Endothelial cell (in vitro differentiated cells): Measurements from ENCODE around the gene PDE6H. TPM values are rescaled to one million over a fixed set of nuclear protein-coding genes. Genes with fewer than 3 reads are reported as not detected.

ENCODE experiments used
- DNase-seq: peaks from one replicate; pipeline ENCODE4 v3.0.0; 2021; ENCODE audit warnings: low spot score
- H3K27ac Mint-ChIP-seq: one replicate; pipeline ENCODE4 v1.8.0; 2021; ENCODE audit warnings: mixed read lengths, inconsistent platforms; ENCODE audit not compliant: unreplicated experiment
- H3K27me3 Mint-ChIP-seq: one replicate; pipeline ENCODE4 v1.8.0; 2021; ENCODE audit warnings: mild to moderate bottlenecking, moderate library complexity, mixed read lengths, inconsistent platforms; ENCODE audit not compliant: unreplicated experiment
- H3K36me3 Mint-ChIP-seq: one replicate; pipeline ENCODE4 v1.8.0; 2021; ENCODE audit warnings: mild to moderate bottlenecking, low read depth, mixed read lengths, inconsistent platforms; ENCODE audit not compliant: unreplicated experiment
- H3K4me1 Mint-ChIP-seq: one replicate; pipeline ENCODE4 v1.8.0; 2021; ENCODE audit warnings: mild to moderate bottlenecking, mixed read lengths, inconsistent platforms; ENCODE audit not compliant: unreplicated experiment
- H3K4me3 Mint-ChIP-seq: one replicate; pipeline ENCODE4 v1.8.0; 2021; ENCODE audit warnings: mild to moderate bottlenecking, mixed read lengths, inconsistent platforms; ENCODE audit not compliant: unreplicated experiment
- H3K9me3 Mint-ChIP-seq: one replicate; pipeline ENCODE4 v1.8.0; 2021; ENCODE audit warnings: mixed read lengths, inconsistent platforms; ENCODE audit not compliant: unreplicated experiment
- CTCF ChIP-seq: fragments of 200-600 bp; sonication (generic); IDR thresholded peaks from one replicate; pipeline ENCODE4 v1.5.0; 2021; ENCODE audit warnings: antibody characterized with exemption; ENCODE audit not compliant: unreplicated experiment
- total RNA-seq: library from RNA; stranded (reverse); fragmentation: NEBNext Ultra II Directional; extraction: Animal tissue kit (Norgen Biotek cat#: 25700); gene quantifications from one replicate; pipeline ENCODE4 v1.2.1, GENCODE V29; 2021; ENCODE audit not compliant: unreplicated experiment

Gene PDE6H
- total RNA-seq, 1 donor from 2014 or later: not detected

- no peak overlapping the region for H3K27ac Mint-ChIP-seq
- no peak for DNase-seq
- H3K36me3 Mint-ChIP-seq: no peaks in the 10 kb centered on the region
- H3K9me3 Mint-ChIP-seq: no peaks in the 10 kb centered on the region
- TF ChIP-seq CTCF: no peak
- H3K4me3 Mint-ChIP-seq: no peak overlapping the region
- no peaks in the 10 kb centered on the region for H3K27me3 Mint-ChIP-seq
- H3K4me1 Mint-ChIP-seq: no peaks in the 10 kb centered on the region
Measured at GRCh38 chr12:14989790-14990189, 16.9 kb downstream of the PDE6H start.

- no peaks in the 10 kb centered on the region for H3K4me1 Mint-ChIP-seq
- TF ChIP-seq CTCF: no peak
- DNase-seq: no peak
- H3K27ac Mint-ChIP-seq: no peak overlapping the region
- no peaks in the 10 kb centered on the region for H3K9me3 Mint-ChIP-seq
- no peaks in the 10 kb centered on the region for H3K36me3 Mint-ChIP-seq
- no peaks in the 10 kb centered on the region for H3K27me3 Mint-ChIP-seq
- H3K4me3 Mint-ChIP-seq: no peak overlapping the region
Measured at GRCh38 chr12:14991069-14991468, 18.2 kb downstream of the PDE6H start.

- H3K27ac Mint-ChIP-seq: no peak overlapping the region
Measured at GRCh38 chr12:14992673-14993072, 19.8 kb downstream of the PDE6H start.

GRCh38 chr12:14993117-14993516 lies 20.3 kb downstream of the PDE6H start:
- Mint-ChIP-seq H3K4me1 (no peaks in the 10 kb centered on the region), H3K9me3 (no peaks in the 10 kb centered on the region), H3K27ac (no peak overlapping the region), H3K4me3 (no peak overlapping the region), H3K27me3 (no peaks in the 10 kb centered on the region), H3K36me3 (no peaks in the 10 kb centered on the region)
- DNase-seq: no peak
- no peak for TF ChIP-seq CTCF

More at GRCh38 chr12:14992673-14993072, 19.8 kb downstream of the PDE6H start:
- H3K36me3 Mint-ChIP-seq: no peaks in the 10 kb centered on the region
- no peaks in the 10 kb centered on the region for H3K27me3 Mint-ChIP-seq
- H3K9me3 Mint-ChIP-seq: no peaks in the 10 kb centered on the region
- TF ChIP-seq CTCF: no peak
- no peaks in the 10 kb centered on the region for H3K4me1 Mint-ChIP-seq
- H3K4me3 Mint-ChIP-seq: no peak overlapping the region
- no peak for DNase-seq

GRCh38 chr12:14993537-14994266 lies 20.9 kb downstream of the PDE6H start:
- Mint-ChIP-seq H3K9me3 (no peaks in the 10 kb centered on the region), H3K27me3 (no peaks in the 10 kb centered on the region), H3K36me3 (no peaks in the 10 kb centered on the region), H3K4me3 (no peak overlapping the region), H3K27ac (no peak overlapping the region), H3K4me1 (no peaks in the 10 kb centered on the region)
- DNase-seq: no peak
- TF ChIP-seq CTCF: no peak
